Measurements from ENCODE around the gene GALNTL6.

GRCh38 chr4:172514801-172515200 is 701.6 kb downstream of the GALNTL6 start:
- no peak for TF ChIP-seq CTCF (IDR thresholded peaks at IDR 0.05 in 2 of 3, conservative IDR thresholded peaks at IDR 0.05 in 1 of 3; ENCODE audit: insufficient read depth in 2 of 3, low read depth in 1 of 3, low read length in 3 of 3)
- no peak for TF ChIP-seq TCF7L2 (IDR thresholded peaks at IDR 0.05; ENCODE audit: low read depth, low read length)
- TF ChIP-seq TFAP4 (CRISPR knock-in tag; IDR thresholded peaks at IDR 0.05; ENCODE audit: borderline replicate concordance), result no peak
- TF ChIP-seq PREB (CRISPR knock-in tag; IDR thresholded peaks at IDR 0.05), result no peak
- no peak for TF ChIP-seq RBM39 (optimal IDR thresholded peaks at IDR 0.05; ENCODE audit: low read depth, low read length)
- TF ChIP-seq KAT2B (IDR thresholded peaks at IDR 0.05; ENCODE audit: low read depth, low read length), result no peak
- no peak for TF ChIP-seq THRA (IDR thresholded peaks at IDR 0.05)
- TF ChIP-seq REST (IDR thresholded peaks at IDR 0.05; ENCODE audit: borderline replicate concordance), result no peak
- TF ChIP-seq REST (CRISPR knock-in tag; IDR thresholded peaks at IDR 0.05; ENCODE audit: low read depth), result no peak
- TF ChIP-seq HMG20A (CRISPR knock-in tag; conservative IDR thresholded peaks at IDR 0.05), result no peak
- no peak for TF ChIP-seq BCLAF1 (IDR thresholded peaks at IDR 0.05; ENCODE audit: borderline replicate concordance in 1 of 2, control insufficient read depth in 1 of 2, low read depth in 2 of 2, low read length in 1 of 2)
- no peak for TF ChIP-seq KAT8 (IDR thresholded peaks at IDR 0.05; ENCODE audit: low read depth)

Data from K562 (cell line).